Measurements from ENCODE around the gene ST3GAL4. TPM values are rescaled to one million over a fixed set of nuclear protein-coding genes. Genes with fewer than 3 reads are reported as not detected.
"Not testable (repeated sequence)": the region's sequence is repeated elsewhere in the genome, so short reads cannot be mapped to it uniquely, and the experiment has no call there.

The ST3GAL4 gene
- total RNA-seq, 6 experiments from 2014 or later, result 7.0 to 25.6 (median 17.5) TPM

GRCh38 chr11:126371595-126371994, 16.1 kb downstream of the ST3GAL4 start:
- WGBS (ENCODE audit: insufficient coverage, low coverage, low lambda C conversion rate, missing lambda C conversion rate), result 93% methylated on average over 7 of the region's 7 CpGs
- ATAC-seq, result no peak
- no peak for DNase-seq
- no peaks in the 10 kb centered on the region for H3K36me3 ChIP-seq
- intact Hi-C loops (cut with DNase I), result no loop called here
- H3K27ac ChIP-seq, result no peak overlapping the region
- TF ChIP-seq, protein P1, sequence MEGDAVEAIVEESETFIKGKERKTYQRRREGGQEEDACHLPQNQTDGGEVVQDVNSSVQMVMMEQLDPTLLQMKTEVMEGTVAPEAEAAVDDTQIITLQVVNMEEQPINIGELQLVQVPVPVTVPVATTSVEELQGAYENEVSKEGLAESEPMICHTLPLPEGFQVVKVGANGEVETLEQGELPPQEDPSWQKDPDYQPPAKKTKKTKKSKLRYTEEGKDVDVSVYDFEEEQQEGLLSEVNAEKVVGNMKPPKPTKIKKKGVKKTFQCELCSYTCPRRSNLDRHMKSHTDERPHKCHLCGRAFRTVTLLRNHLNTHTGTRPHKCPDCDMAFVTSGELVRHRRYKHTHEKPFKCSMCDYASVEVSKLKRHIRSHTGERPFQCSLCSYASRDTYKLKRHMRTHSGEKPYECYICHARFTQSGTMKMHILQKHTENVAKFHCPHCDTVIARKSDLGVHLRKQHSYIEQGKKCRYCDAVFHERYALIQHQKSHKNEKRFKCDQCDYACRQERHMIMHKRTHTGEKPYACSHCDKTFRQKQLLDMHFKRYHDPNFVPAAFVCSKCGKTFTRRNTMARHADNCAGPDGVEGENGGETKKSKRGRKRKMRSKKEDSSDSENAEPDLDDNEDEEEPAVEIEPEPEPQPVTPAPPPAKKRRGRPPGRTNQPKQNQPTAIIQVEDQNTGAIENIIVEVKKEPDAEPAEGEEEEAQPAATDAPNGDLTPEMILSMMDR (IDR thresholded peaks at IDR 0.05), result no peak
- no peak for TF ChIP-seq POLR2A (IDR thresholded peaks at IDR 0.05)
- no peaks in the 10 kb centered on the region for H3K9me3 ChIP-seq
- H3K4me1 ChIP-seq, result peaks cover 0 to 48% (median 24%) of the 10 kb centered on the region in 4 donors
- H3K27me3 ChIP-seq, result no peaks in the 10 kb centered on the region
- H3K4me3 ChIP-seq, result no peak overlapping the region

DNA sequence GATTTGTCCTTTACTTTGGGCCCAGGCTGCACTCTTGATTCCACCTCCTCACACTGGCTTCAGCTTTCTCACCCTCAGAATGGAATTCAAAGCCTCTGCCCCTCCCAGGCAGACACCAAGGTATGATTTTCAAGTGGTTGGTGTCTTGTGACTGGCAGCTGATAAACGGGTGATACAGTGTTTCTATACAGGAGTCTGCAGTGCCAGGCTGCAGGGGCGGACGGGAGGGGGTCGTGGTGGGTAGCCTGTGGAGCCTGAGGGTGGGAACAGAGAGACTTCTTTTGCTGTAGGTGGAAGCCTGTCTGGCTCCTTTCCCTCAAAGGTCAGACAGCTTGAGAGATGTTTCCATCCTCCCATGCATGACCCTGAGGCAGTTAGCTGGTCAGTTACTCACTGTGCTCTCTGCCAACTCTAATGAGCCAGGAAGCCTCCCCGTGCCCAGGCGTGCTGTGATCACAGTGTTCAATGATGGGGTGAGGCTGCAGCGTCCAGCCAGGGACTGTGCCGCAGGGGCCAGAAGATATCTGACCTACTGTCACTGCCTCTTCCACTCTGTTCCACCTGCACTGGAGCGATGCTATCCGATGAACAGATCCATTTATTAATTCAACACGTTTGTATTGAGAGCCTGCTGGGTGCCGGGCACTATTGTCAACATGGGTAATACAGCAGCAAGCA, 18.0 kb downstream of the ST3GAL4 start:
- H3K36me3 ChIP-seq; DNase-seq; H3K27me3 ChIP-seq; H3K27ac ChIP-seq; H3K4me3 ChIP-seq; intact Hi-C loops (cut with DNase I); H3K9me3 ChIP-seq: not testable (repeated sequence)
- peaks cover 0 to 40% (median 14%) of the 10 kb centered on the region in 4 donors for H3K4me1 ChIP-seq
- 36% methylated on average over 9 of the region's 12 CpGs for WGBS (ENCODE audit: insufficient coverage, low coverage, low lambda C conversion rate, missing lambda C conversion rate)
- ATAC-seq, result peak; percentile 69 to 86 (median 73)

- H3K27me3 ChIP-seq; H3K4me3 ChIP-seq; DNase-seq; H3K9me3 ChIP-seq; H3K27ac ChIP-seq; H3K36me3 ChIP-seq; intact Hi-C loops (cut with DNase I); ATAC-seq: not testable (repeated sequence)
- H3K4me1 ChIP-seq, result peaks cover 0 to 28% (median 7%) of the 10 kb centered on the region in 4 donors
- WGBS (ENCODE audit: insufficient coverage, low coverage, low lambda C conversion rate, missing lambda C conversion rate), result no CpG with 5 or more reads among the region's 28 CpGs
Measured at GRCh38 chr11:126374562-126375300, 19.2 kb downstream of the ST3GAL4 start.

- intact Hi-C loops (cut with DNase I), result no loop called here
- peak in 1 of 4 donors; percentile 11 for ATAC-seq
- H3K4me1 ChIP-seq, result peaks cover 0 to 18% (median 3%) of the 10 kb centered on the region in 4 donors
- H3K27ac ChIP-seq, result no peak overlapping the region
- H3K27me3 ChIP-seq, result no peaks in the 10 kb centered on the region
- H3K4me3 ChIP-seq, result no peak overlapping the region
- no peak for DNase-seq
- 72% methylated on average over 7 of the region's 7 CpGs for WGBS (ENCODE audit: insufficient coverage, low coverage, low lambda C conversion rate, missing lambda C conversion rate)
- no peaks in the 10 kb centered on the region for H3K36me3 ChIP-seq
- H3K9me3 ChIP-seq, result no peaks in the 10 kb centered on the region
- TF ChIP-seq, protein P1 (IDR thresholded peaks at IDR 0.05), result no peak
- TF ChIP-seq POLR2A (IDR thresholded peaks at IDR 0.05), result no peak
Measured at GRCh38 chr11:126375726-126376125, 20.2 kb downstream of the ST3GAL4 start.

GRCh38 chr11:126378763-126379162, 23.3 kb downstream of the ST3GAL4 start:
- H3K4me1 ChIP-seq, result peaks cover 0 to 4% (median 0%) of the 10 kb centered on the region in 4 donors
- H3K9me3 ChIP-seq, result no peaks in the 10 kb centered on the region
- TF ChIP-seq POLR2A (IDR thresholded peaks at IDR 0.05), result no peak
- TF ChIP-seq, protein P1 (IDR thresholded peaks at IDR 0.05), result no peak
- ATAC-seq (peak in 1 of 4 donors; percentile 5), DNase-seq (no peak)
- WGBS (ENCODE audit: insufficient coverage, low coverage, low lambda C conversion rate, missing lambda C conversion rate), result 52% methylated on average over 3 of the region's 4 CpGs
- intact Hi-C loops (cut with DNase I), result no loop called here
- H3K27me3 ChIP-seq, result no peaks in the 10 kb centered on the region
- H3K27ac ChIP-seq, result no peak overlapping the region
- H3K36me3 ChIP-seq, result no peaks in the 10 kb centered on the region
- H3K4me3 ChIP-seq, result no peak overlapping the region

Data from right lobe of liver (tissue), 6 donors.